GM15510 (cell line): ENCODE measurements around the gene NDOR1.

Experiments used
- POLR2A ChIP-seq: IDR thresholded peaks from 3 replicates; pipeline ENCODE4 v1.6.1; 2011; ENCODE audit warnings: borderline replicate concordance; ENCODE audit not compliant: insufficient read length; ENCODE audit errors: extremely low read depth

Gene NDOR1

DNA sequence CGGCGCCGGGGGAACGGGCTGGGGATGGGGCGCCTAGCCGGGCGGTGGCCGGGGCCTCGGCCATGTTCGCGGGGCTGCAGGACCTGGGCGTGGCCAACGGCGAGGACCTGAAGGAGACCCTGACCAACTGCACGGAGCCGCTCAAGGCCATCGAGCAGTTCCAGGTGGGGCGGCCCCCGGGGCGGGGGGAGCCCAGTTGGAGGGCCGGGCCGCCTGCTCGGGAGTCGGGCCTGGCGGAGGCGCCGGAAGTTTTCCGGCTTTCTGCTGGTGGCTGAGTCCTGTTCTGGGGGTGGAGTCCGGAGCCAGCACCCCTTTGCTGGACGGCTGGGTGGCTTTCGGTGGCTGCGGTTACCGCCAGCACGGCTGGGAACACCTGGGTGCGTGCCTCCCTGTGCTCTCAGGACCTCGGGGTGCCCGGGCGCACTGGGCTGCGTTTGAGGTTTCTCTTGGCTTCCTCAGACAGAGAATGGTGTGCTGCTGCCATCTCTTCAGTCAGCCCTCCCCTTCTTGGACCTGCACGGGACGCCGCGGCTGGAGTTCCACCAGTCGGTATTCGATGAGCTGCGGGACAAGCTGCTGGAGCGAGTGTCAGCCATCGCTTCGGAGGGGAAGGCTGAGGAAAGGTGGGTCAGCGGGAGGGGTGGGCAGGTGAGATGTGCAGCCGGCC lies 50.1 kb downstream of the NDOR1 start:
- no peak for TF ChIP-seq POLR2A

DNA sequence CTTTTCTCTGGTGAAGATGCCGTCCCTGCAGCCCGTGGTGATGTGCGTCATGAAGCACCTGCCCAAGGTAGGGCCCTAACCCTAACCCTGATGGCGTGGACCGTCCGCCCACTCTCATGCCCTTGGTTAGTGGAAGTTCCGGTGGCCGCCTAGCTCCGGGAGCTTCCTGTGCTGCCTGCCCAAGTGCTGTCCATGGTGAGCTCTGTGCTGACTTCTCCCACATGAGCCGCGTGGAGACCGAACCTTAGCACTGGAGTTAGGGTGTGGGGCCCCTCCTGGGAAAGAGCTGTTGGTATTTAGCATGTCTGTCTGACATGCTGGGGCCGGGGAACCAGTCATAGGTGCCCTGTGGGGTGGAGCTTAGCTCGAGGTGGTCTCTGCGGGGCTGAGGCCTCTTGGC lies 50.9 kb downstream of the NDOR1 start:
- no peak for TF ChIP-seq POLR2A

GRCh38 chr9:137256856-137257255 lies 51.4 kb downstream of the NDOR1 start:
- TF ChIP-seq POLR2A: no peak

GRCh38 chr9:137262909-137263285 lies 57.4 kb downstream of the NDOR1 start:
- TF ChIP-seq POLR2A: no peak

GRCh38 chr9:137263506-137263905 lies 58.0 kb downstream of the NDOR1 start:
- no peak for TF ChIP-seq POLR2A

GRCh38 chr9:137264067-137264466 lies 58.6 kb downstream of the NDOR1 start:
- no peak for TF ChIP-seq POLR2A

- TF ChIP-seq POLR2A: no peak
Measured at GRCh38 chr9:137265496-137266161, 60.1 kb downstream of the NDOR1 start.

DNA sequence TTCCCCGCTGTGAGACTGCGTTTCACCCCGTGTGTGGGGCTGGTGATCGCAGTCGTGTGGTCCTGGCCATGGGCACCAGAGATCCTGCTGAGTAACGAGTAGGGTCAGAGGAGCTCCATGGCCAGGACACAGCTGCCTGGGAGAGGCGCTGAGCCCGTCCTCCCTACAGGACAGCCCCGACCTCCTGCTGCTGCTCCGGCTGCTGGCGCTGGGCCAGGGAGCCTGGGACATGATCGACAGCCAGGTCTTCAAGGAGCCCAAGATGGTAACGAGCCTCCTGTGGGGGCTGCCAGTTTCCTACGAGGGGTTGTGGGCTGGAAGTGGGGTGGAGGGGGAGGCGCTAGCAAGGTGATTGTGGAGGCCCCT lies 60.6 kb downstream of the NDOR1 start:
- TF ChIP-seq POLR2A: no peak
